ENCODE measurements around the gene KRT77. TPM values are rescaled to one million over a fixed set of nuclear protein-coding genes. Genes with fewer than 3 reads are reported as not detected.

Gene KRT77
- total RNA-seq, 2 donors from 2014 or later: 0.41 TPM; not detected in 1

- no peak overlapping the region for H3K4me3 ChIP-seq
- H3K27ac ChIP-seq: no peak overlapping the region
- H3K36me3 ChIP-seq: no peaks in the 10 kb centered on the region
- no peaks in the 10 kb centered on the region for H3K27me3 ChIP-seq (replicated peaks; ENCODE audit: insufficient read depth)
- ATAC-seq (ENCODE audit: insufficient number of reproducible peaks, low FRiP score, low read depth): no peak
- TF ChIP-seq CTCF (IDR thresholded peaks at IDR 0.05): no peak
- H3K4me1 ChIP-seq (ENCODE audit: control insufficient read depth in 1 of 2, low read depth in 2 of 2): no peaks in the 10 kb centered on the region
- no peaks in the 10 kb centered on the region for H3K9me3 ChIP-seq
- DNase-seq (ENCODE audit: low spot score): no peak
These were observed 4.7 kb upstream of the KRT77 start for GRCh38 chr12:52708010-52708409.

GRCh38 chr12:52704464-52704863 is 1.1 kb upstream of the KRT77 start:
- Histone ChIP-seq H3K27ac (no peak overlapping the region), H3K4me3 (no peak overlapping the region), H3K9me3 (no peaks in the 10 kb centered on the region), H3K27me3 (replicated peaks; ENCODE audit: insufficient read depth) (no peaks in the 10 kb centered on the region), H3K36me3 (no peaks in the 10 kb centered on the region), H3K4me1 (ENCODE audit: control insufficient read depth in 1 of 2, low read depth in 2 of 2) (no peaks in the 10 kb centered on the region)
- no peak for ATAC-seq (ENCODE audit: insufficient number of reproducible peaks, low FRiP score, low read depth)
- no peak for TF ChIP-seq CTCF (IDR thresholded peaks at IDR 0.05)
- DNase-seq (ENCODE audit: low spot score): no peak

GRCh38 chr12:52703878-52704277 is 554 bp upstream of the KRT77 start:
- DNase-seq (ENCODE audit: low spot score) (no peak), ATAC-seq (ENCODE audit: insufficient number of reproducible peaks, low FRiP score, low read depth) (no peak)
- Histone ChIP-seq H3K36me3 (no peaks in the 10 kb centered on the region), H3K4me3 (no peak overlapping the region), H3K9me3 (no peaks in the 10 kb centered on the region), H3K27me3 (replicated peaks; ENCODE audit: insufficient read depth) (no peaks in the 10 kb centered on the region), H3K27ac (no peak overlapping the region), H3K4me1 (ENCODE audit: control insufficient read depth in 1 of 2, low read depth in 2 of 2) (no peaks in the 10 kb centered on the region)
- TF ChIP-seq CTCF (IDR thresholded peaks at IDR 0.05): no peak

GRCh38 chr12:52702338-52702737 is 986 bp downstream of the KRT77 start:
- no peaks in the 10 kb centered on the region for H3K27me3 ChIP-seq (replicated peaks; ENCODE audit: insufficient read depth)
- DNase-seq (ENCODE audit: low spot score) (no peak), ATAC-seq (ENCODE audit: insufficient number of reproducible peaks, low FRiP score, low read depth) (no peak)
- TF ChIP-seq CTCF (IDR thresholded peaks at IDR 0.05): no peak
- H3K9me3 ChIP-seq: no peaks in the 10 kb centered on the region
- H3K27ac ChIP-seq: no peak overlapping the region
- H3K4me1 ChIP-seq (ENCODE audit: control insufficient read depth in 1 of 2, low read depth in 2 of 2): no peaks in the 10 kb centered on the region
- no peaks in the 10 kb centered on the region for H3K36me3 ChIP-seq
- no peak overlapping the region for H3K4me3 ChIP-seq

GRCh38 chr12:52701281-52701680 is 2.0 kb downstream of the KRT77 start:
- DNase-seq (ENCODE audit: low spot score) (no peak), ATAC-seq (ENCODE audit: insufficient number of reproducible peaks, low FRiP score, low read depth) (no peak)
- no peak for TF ChIP-seq CTCF (IDR thresholded peaks at IDR 0.05)
- no peaks in the 10 kb centered on the region for H3K9me3 ChIP-seq
- H3K36me3 ChIP-seq: no peaks in the 10 kb centered on the region
- no peak overlapping the region for H3K27ac ChIP-seq
- H3K4me1 ChIP-seq (ENCODE audit: control insufficient read depth in 1 of 2, low read depth in 2 of 2): no peaks in the 10 kb centered on the region
- no peak overlapping the region for H3K4me3 ChIP-seq
- no peaks in the 10 kb centered on the region for H3K27me3 ChIP-seq (replicated peaks; ENCODE audit: insufficient read depth)

Measured in thoracic aorta (tissue), 2 donors.